ENCODE results near the gene KCNQ1.
"Not testable (repeated sequence)": the region's sequence is repeated elsewhere in the genome, so short reads cannot be mapped to it uniquely, and the experiment has no call there.

KCNQ1 gene

DNA sequence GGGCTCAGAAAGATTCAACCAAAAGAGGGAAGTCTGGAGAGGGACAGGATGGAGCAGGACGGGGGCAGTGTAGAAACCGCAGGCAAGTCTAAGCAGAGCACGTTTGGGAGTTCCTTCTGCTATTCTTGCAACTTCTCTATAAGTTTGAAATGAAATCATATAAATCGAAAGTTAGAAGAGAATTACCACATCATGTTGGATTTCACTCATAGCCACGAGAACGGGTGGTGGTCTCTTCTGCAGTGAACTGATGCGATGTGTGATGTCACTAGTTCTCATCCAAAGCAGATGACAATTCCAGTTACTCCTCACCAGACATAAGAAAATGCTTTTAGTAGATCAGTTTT lies 36.0 kb downstream of the KCNQ1 start:
- H4K20me1 ChIP-seq, result peaks cover 0 to 8% (median 0%) of the 10 kb centered on the region in 11 experiments; a peak in 2 of 22 replicates
- peaks cover 35 to 52% (median 47%) of the 10 kb centered on the region in 11 experiments for H3K9me3 ChIP-seq (replicated peaks in 1 of 11)
- peak overlapping the region in 6 of 11 experiments; percentile 7 to 92 (median 55); a peak in 11 of 22 replicates for H3K4me2 ChIP-seq
- H3K4me1 ChIP-seq, result peaks cover 0 to 27% (median 6%) of the 10 kb centered on the region in 10 experiments; a peak in 10 of 20 replicates
- no peak overlapping the region; a peak in 1 of 22 replicates for H3K9ac ChIP-seq
- peaks cover 0 to 38% (median 21%) of the 10 kb centered on the region in 11 experiments; a peak in 13 of 22 replicates for H3K36me3 ChIP-seq
- no peaks in the 10 kb centered on the region for H3K27me3 ChIP-seq
- peak overlapping the region in 1 of 11 experiments; percentile 41; a peak in 4 of 22 replicates for H3K27ac ChIP-seq
- no peak for TF ChIP-seq Cebpa-rat (IDR thresholded peaks at IDR 0.05)
- no peak overlapping the region for H3K4me3 ChIP-seq

DNA sequence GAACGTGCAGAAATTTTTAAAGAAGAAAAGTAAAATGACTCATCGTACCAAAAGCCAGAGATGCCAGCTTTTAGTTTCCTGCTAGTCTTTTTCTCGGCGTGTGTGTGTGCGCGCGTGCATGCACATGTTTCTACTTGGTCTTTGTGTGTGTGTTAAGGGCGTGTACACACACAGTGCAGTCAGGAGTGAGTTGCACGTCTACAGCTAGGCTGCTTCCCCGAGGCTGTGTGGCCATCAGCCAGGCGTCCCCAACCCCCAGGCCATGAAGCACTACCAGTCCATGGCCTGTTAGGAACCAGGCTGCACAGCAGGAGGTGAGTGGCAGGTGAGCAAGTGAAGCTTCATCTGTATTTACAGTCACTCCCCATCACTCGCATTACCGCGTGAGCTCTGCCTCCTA lies 36.4 kb downstream of the KCNQ1 start:
- Histone ChIP-seq H3K4me1 (peaks cover 0 to 27% (median 6%) of the 10 kb centered on the region in 10 experiments; a peak in 10 of 20 replicates), H3K4me3 (no peak overlapping the region), H3K27me3 (no peaks in the 10 kb centered on the region), H3K4me2 (peak overlapping the region in 5 of 11 experiments; percentile 52 to 92 (median 55); a peak in 11 of 22 replicates), H3K9me3 (replicated peaks in 1 of 11) (peaks cover 39 to 56% (median 51%) of the 10 kb centered on the region in 11 experiments), H4K20me1 (peaks cover 0 to 8% (median 0%) of the 10 kb centered on the region in 11 experiments; a peak in 2 of 22 replicates), H3K36me3 (peaks cover 0 to 41% (median 21%) of the 10 kb centered on the region in 11 experiments; a peak in 13 of 22 replicates), H3K27ac (peak overlapping the region in 1 of 11 experiments; percentile 41; a peak in 3 of 22 replicates), H3K9ac (no peak overlapping the region; a peak in 1 of 22 replicates)
- TF ChIP-seq Cebpa-rat (IDR thresholded peaks at IDR 0.05), result no peak

DNA sequence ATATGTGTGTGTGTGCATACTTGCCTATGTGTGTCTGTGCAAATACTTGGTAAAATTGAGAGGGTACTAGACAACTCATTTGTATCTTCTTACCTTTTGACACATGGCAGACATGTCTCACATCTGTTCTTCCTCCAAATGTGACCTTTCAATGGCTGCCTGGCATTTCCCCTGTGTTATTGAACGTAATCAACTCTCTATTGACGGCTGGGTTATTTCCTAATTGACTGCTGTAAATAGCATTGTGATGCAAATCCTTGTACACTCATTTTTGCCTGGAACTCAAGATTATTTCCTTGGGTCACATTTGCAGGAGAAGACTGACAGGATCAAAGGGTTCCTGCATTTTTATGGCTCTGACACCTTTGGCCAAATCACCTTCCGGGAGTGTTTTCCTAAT lies 37.4 kb downstream of the KCNQ1 start:
- TF ChIP-seq Cebpa-rat (IDR thresholded peaks at IDR 0.05), result no peak
- no peaks in the 10 kb centered on the region for H3K27me3 ChIP-seq

DNA sequence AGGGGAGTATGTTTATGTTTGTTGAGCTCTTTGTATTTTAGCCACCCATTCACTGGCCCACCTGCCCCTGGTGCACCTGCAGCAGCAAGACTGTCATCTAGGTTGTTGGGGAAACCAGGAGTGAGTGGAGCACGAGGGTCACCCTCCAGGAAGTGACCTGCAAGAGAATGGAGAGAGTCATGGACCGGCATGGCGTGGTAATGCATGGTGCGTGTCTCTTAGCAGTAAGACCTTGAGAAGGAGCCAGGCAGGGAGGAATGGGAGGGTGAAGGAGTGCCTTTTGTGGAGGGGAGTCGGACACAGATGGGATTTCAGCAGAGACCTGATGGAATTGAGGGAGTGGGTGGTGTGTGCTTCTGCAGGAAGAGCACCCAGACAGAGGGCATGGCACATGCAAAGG lies 37.9 kb downstream of the KCNQ1 start:
- Histone ChIP-seq H3K9ac (no peak overlapping the region), H3K36me3 (peaks cover 0 to 42% (median 14%) of the 10 kb centered on the region in 11 experiments; a peak in 13 of 22 replicates), H3K9me3 (replicated peaks in 1 of 11) (peaks cover 51 to 64% (median 56%) of the 10 kb centered on the region in 11 experiments), H3K4me2 (0 out of 22 replicates have a peak overlapping the region, but pooled peaks of 1 of the 11 experiments have one; percentile 14), H3K4me3 (no peak overlapping the region), H3K27ac (no peak overlapping the region), H3K27me3 (no peaks in the 10 kb centered on the region), H3K4me1 (peaks cover 0 to 27% (median 6%) of the 10 kb centered on the region in 10 experiments; a peak in 10 of 20 replicates), H4K20me1 (peaks cover 0 to 8% (median 0%) of the 10 kb centered on the region in 11 experiments; a peak in 2 of 22 replicates)
- no peak for TF ChIP-seq Cebpa-rat (IDR thresholded peaks at IDR 0.05)

More for the DNA sequence above, 37.4 kb downstream of the KCNQ1 start:
- no peak overlapping the region for H3K9ac ChIP-seq
- H3K4me3 ChIP-seq, result no peak overlapping the region
- peaks cover 0 to 46% (median 18%) of the 10 kb centered on the region in 11 experiments; a peak in 13 of 22 replicates for H3K36me3 ChIP-seq
- no peak overlapping the region for H3K27ac ChIP-seq
- H3K4me1 ChIP-seq, result peaks cover 0 to 27% (median 6%) of the 10 kb centered on the region in 10 experiments; a peak in 10 of 20 replicates
- peaks cover 0 to 8% (median 0%) of the 10 kb centered on the region in 11 experiments; a peak in 2 of 22 replicates for H4K20me1 ChIP-seq
- H3K4me2 ChIP-seq, result peak overlapping the region in 3 of 11 experiments; percentile 14 to 92 (median 83); a peak in 4 of 22 replicates
- peaks cover 49 to 64% (median 56%) of the 10 kb centered on the region in 11 experiments for H3K9me3 ChIP-seq (replicated peaks in 1 of 11)

DNA sequence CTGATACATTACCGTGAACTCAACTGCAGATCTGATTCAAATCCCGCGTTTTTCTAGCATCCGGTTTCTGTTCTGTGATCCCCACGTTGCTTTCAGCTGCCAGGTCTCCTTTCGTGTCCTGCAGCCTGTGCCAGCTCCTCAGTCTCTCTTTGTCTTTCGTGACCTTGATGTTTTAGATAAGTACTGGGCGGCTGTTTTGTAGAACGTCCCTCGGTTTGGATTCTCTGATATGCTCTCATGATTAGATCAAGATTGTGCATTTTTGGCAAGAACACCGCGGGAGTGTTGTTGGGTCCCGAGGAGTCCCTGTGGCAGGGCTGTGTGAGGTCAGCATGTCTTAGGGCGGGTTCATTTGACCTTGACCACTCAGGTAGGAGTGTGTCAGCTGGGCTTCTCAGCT lies 38.6 kb downstream of the KCNQ1 start:
- Histone ChIP-seq H3K36me3 (peaks cover 0 to 36% (median 12%) of the 10 kb centered on the region in 11 experiments; a peak in 13 of 22 replicates), H3K4me1 (peaks cover 0 to 27% (median 6%) of the 10 kb centered on the region in 10 experiments; a peak in 10 of 20 replicates), H4K20me1 (peaks cover 0 to 8% (median 0%) of the 10 kb centered on the region in 11 experiments; a peak in 2 of 22 replicates), H3K4me2 (no peak overlapping the region), H3K9me3 (replicated peaks in 1 of 11) (peaks cover 51 to 64% (median 56%) of the 10 kb centered on the region in 11 experiments), H3K27me3 (no peaks in the 10 kb centered on the region), H3K4me3 (no peak overlapping the region), H3K27ac (no peak overlapping the region), H3K9ac (no peak overlapping the region)
- TF ChIP-seq Cebpa-rat (IDR thresholded peaks at IDR 0.05), result no peak

DNA sequence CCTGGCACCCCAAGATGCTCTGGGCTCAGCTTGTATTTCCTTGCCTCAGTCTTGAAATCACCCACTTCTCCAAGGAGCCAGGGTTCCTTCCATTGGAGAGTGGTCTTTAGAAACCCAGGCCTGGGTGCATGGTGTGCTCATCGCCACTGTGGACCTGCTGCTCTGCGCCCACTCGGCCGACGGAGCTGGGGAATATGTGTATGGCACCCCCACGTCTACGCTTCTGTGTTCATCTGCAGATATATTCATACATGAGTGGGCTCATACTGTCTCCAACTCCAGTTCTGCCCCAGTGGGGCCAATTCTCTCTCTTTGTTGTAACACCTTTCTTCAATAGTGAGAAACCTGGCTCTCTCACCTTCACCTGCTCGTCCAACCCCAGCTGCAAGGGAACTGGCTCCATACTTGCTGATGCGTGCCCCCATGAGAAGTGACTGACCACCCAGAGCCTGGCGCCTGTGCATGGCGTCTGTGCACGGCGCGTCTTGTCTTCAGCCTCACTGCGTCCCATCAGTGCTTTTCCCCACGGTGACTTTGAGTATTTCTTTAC lies 39.8 kb downstream of the KCNQ1 start:
- H4K20me1 ChIP-seq, result peaks cover 0 to 8% (median 0%) of the 10 kb centered on the region in 11 experiments; a peak in 2 of 22 replicates
- peaks cover 51 to 64% (median 56%) of the 10 kb centered on the region in 11 experiments for H3K9me3 ChIP-seq (replicated peaks in 1 of 11)
- peaks cover 0 to 32% (median 6%) of the 10 kb centered on the region in 10 experiments; a peak in 10 of 20 replicates for H3K4me1 ChIP-seq
- H3K4me3 ChIP-seq, result no peak overlapping the region
- peaks cover 0 to 24% (median 3%) of the 10 kb centered on the region in 11 experiments; a peak in 8 of 22 replicates for H3K36me3 ChIP-seq
- no peak for TF ChIP-seq Cebpa-rat (IDR thresholded peaks at IDR 0.05)
- H3K4me2 ChIP-seq, result no peak overlapping the region
- H3K27ac ChIP-seq, result no peak overlapping the region
- H3K27me3 ChIP-seq, result no peaks in the 10 kb centered on the region
- H3K9ac ChIP-seq, result no peak overlapping the region

DNA sequence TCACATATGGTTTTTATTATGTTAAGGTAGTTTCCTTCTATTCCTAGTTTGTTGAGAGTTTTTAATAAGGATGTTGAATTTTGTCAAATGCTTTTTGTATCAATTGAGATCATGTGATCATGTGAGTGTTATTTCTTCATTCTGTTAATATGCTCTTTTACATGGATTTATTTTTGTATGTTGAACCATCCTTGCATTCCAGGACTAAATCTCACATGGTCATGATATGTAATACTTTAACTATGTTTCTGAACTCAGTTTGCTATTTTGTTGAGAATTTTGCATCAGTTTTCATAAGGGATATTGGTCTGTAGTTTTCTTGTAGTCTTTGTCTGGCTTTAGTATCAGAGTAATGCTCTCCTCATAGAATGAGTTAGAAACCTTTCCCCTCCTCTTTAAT lies 43.2 kb downstream of the KCNQ1 start:
- H4K20me1 ChIP-seq, result no peaks in the 10 kb centered on the region
- peaks cover 0 to 31% (median 3%) of the 10 kb centered on the region in 11 experiments; a peak in 6 of 22 replicates for H3K36me3 ChIP-seq
- H3K4me3 ChIP-seq, result no peak overlapping the region
- TF ChIP-seq Cebpa-rat (IDR thresholded peaks at IDR 0.05), result no peak
- peaks cover 0 to 9% (median 0%) of the 10 kb centered on the region in 10 experiments; a peak in 2 of 20 replicates for H3K4me1 ChIP-seq
- H3K27me3 ChIP-seq, result no peaks in the 10 kb centered on the region
- no peak overlapping the region for H3K27ac ChIP-seq
- no peak overlapping the region for H3K9ac ChIP-seq
- H3K9me3 ChIP-seq (replicated peaks in 1 of 11), result peaks cover 44 to 70% (median 59%) of the 10 kb centered on the region in 11 experiments
- no peak overlapping the region for H3K4me2 ChIP-seq

DNA sequence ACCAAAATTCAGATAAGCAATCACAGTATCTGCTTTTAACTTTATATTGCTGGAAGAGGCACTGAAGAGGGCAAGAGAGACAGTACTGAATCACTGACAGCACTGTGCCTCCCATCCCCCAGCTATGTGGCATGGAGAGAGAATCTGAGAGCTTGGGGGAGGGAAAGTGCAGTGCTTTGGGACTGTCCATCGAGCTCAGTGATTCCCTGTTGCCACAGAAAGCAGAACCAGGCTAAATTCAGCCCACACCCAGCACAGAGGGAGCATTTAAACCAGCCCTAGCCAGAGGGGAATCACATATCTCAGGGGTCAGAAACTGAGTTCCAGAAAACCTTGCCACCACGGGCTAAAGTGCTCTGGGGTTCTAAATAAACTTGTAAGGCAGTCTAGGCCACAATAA lies 44.3 kb downstream of the KCNQ1 start:
- Histone ChIP-seq H3K27me3 (no peaks in the 10 kb centered on the region), H3K4me2 (peak overlapping the region in 1 of 11 experiments; percentile 25; a peak in 2 of 22 replicates), H3K36me3 (peaks cover 0 to 31% (median 3%) of the 10 kb centered on the region in 11 experiments; a peak in 6 of 22 replicates), H3K4me1 (peaks cover 0 to 12% (median 0%) of the 10 kb centered on the region in 10 experiments; a peak in 3 of 20 replicates), H3K9me3 (replicated peaks in 1 of 11) (peaks cover 52 to 78% (median 69%) of the 10 kb centered on the region in 11 experiments), H3K4me3 (no peak overlapping the region), H4K20me1 (no peaks in the 10 kb centered on the region), H3K9ac (no peak overlapping the region), H3K27ac (no peak overlapping the region)
- no peak for TF ChIP-seq Cebpa-rat (IDR thresholded peaks at IDR 0.05)

DNA sequence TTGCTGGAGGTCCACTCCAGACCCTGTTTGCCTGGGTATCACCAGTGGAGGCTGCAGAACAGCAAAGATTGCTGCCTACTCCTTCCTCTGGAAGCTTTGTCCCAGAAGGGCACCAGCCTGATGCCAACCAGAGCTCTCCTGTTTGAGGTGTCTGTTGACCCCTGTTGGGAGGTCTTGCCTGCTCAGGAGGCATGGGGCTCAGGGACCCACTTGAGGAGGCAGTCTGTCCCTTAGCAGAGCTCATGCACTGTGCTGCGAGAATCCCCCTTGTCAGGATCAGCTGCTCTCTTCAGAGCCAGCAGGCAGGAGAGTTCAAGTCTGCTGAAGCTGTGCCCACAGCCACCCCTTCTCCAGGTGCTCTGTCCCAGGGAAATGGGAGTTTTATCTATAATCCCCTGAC lies 53.1 kb downstream of the KCNQ1 start:
- H3K4me1 ChIP-seq, H3K4me2 ChIP-seq, H4K20me1 ChIP-seq, H3K9ac ChIP-seq, H3K36me3 ChIP-seq, H3K4me3 ChIP-seq, H3K27ac ChIP-seq, H3K27me3 ChIP-seq: not testable (repeated sequence)
- H3K9me3 ChIP-seq (replicated peaks in 1 of 11), result peaks cover 59 to 93% (median 66%) of the 10 kb centered on the region in 11 experiments
